Hindlimb muscle (tissue), 1 donor: Measurements from ENCODE around the gene LILRB2. TPM values are rescaled to one million over a fixed set of nuclear protein-coding genes. Genes with fewer than 3 reads are reported as not detected.
"Not testable (repeated sequence)": the region's sequence is repeated elsewhere in the genome, so short reads cannot be mapped to it uniquely, and the experiment has no call there.

Experiments
- DNase-seq: peaks from one replicate; pipeline ENCODE4 v3.0.0-alpha.2; 2013
- polyA plus RNA-seq: library from polyadenylated mRNA; unstranded; fragments of 120-200 nt; gene quantifications from one replicate; pipeline ENCODE4 v1.2.1, GENCODE V29; 2013; ENCODE audit not compliant: insufficient read length

LILRB2 gene
- polyA plus RNA-seq, 1 donor, result 2.7 TPM

- not testable (repeated sequence) for DNase-seq
Measured at GRCh38 chr19:54271587-54271986, 9.3 kb downstream of the LILRB2 start.

GRCh38 chr19:54271106-54271505 is 9.8 kb downstream of the LILRB2 start:
- DNase-seq, result no peak

GRCh38 chr19:54268936-54269335 is 12.0 kb downstream of the LILRB2 start:
- DNase-seq, result no peak

- peak; percentile 36 for DNase-seq
Measured at GRCh38 chr19:54266133-54266532, 14.8 kb downstream of the LILRB2 start.

GRCh38 chr19:54262470-54262869 is 18.4 kb downstream of the LILRB2 start:
- DNase-seq, result no peak

DNA sequence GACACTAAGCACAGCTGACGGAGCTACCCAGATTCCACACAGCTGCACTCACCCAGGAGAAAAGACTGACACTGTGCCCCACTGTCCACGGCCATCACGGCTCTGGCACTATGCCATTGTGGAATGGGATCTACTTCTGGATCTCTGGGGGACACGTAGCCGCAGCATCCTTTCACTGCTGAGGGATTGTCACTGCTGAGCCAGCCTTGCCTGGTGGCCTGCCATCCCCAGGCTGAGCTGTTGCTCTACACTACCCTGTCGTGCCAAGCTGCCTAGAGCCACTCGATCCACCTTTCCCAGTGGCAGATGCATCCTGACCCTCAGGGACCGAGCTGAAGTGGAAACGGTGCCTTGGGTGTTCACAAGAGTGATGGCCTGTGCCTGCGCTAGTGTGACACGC is 18.8 kb downstream of the LILRB2 start:
- DNase-seq, result no peak

DNA sequence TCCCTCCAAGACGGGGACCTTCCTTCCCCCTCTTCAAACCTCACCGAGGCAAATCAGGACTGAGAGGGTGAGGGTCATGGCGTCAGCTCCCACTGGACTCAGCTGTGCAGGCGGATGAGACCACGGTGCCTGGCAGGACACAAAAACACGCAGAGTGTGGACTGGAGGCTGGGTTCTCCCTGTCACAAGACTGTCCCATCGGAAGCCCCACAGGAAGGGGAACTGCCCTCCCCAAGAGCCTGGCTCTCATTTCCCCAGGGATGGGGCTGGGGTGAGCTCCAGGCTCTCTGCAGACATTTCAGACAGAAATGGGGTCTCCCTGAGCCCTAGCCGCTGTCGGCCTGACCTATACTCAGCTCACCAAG is 23.8 kb downstream of the LILRB2 start, which contains the start of gene LILRB5:
LILRB5 (minus strand) TSS at position 158 of the 365 bp plus-strand sequence; CDS start at position 78, 80 bp downstream.
- no peak for DNase-seq

DNA sequence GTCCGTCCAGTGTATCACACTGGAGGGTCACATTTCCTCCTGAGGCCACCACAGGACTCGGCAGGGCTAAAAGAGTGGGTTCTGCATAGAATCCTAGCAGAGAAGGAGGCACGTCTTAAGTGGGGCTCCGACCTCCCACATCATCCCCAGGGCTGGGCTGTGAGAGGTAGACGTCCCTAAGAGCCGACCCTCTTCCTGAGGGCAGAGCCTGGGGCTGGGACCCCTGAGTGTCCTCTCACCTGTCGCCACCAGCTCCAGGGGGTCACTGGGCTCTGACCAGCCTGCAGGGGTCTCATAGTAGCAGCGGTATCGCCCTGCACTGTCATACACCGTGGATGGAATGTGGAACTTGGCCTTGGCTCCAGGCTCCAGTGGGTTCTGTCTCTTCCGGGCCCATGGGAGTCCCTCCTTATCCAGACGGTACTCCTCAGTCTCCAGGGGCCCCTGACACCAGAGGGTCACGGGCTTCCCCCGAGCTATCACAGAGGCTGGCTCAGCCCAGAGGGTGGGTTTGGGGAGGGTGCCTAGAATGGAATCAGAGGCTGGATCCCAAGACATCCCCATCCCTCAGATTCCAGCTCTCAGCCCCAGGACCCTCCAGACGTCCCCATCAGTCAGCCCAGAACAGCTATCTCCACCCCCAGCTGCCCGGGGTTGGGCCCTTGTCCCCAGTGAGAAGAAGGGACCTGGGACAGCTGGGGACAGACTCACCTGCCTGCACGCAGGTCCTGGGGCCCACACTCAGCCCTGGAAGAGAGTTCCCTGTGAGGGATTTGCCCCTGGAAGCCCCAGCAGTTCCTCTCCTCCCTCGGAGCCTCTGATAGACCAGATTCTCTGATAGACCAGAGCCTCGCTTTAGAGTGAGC is 24.4 kb downstream of the LILRB2 start:
- no peak for DNase-seq

GRCh38 chr19:54255105-54255775 is 25.7 kb downstream of the LILRB2 start:
- DNase-seq, result no peak

- no peak for DNase-seq
Measured at GRCh38 chr19:54254195-54254906, 26.6 kb downstream of the LILRB2 start.

DNA sequence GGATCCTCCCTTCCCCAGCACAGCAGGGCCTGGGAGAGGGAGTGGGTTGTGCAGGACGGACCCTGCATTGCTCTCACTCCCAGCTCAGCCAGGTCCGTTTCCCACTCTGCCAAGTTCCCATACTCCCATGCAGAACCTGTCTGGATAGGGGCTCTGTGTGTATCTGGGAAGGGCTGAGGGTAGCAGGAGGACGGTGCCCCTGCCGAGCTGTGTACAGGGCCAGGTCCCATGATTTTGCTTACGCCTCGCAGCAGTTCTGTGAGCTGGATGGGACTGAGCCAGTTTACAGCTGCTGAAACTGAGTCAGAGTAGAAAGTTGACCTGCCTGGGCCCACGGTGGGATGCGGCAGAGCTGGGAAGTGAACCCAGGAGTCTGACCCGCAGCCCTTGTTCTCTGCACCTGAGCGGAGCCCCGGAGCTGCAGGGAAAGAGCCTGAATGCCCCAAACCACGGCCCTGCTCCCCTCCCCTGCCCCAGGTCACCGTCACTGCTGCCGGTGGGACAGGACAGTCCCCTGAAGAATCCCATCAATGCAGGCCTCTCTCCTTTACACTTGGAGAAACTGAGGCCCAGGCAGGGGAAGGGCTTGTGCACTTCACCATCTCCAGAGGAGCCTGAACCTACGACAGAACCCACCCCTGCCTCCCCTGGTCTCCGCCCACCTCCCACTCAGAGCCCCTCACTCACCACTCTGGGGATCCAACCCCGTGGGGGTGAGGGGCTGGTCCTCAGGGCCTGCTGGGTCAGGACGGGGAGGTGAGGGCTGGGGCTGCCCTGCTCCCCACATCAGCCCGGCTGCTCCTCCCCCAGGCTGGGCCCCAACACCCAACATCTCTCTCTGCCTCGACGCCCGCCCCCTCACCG is 27.3 kb downstream of the LILRB2 start:
- DNase-seq, result no peak

GRCh38 chr19:54252845-54253244 is 28.1 kb downstream of the LILRB2 start:
- DNase-seq, result no peak

DNA sequence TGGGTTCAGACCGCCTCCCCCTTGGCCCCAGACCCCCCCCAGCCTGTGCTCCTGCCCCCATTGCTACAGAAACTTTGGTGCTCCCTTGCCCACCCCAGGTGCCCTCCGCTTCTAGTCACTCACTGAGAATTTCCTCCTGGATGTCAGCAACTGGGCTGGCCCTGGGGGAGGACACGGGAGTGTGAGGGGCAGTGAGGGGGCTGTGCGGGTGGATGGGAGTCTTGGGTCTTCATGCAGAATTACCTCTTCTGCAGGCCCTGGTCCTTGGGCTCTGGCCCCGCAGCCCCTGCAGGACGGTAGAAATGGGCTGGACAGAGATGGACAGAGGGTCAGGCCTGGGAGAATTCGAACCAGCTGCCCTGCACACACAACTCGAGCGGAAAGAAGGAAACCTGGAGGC is 28.7 kb downstream of the LILRB2 start:
- DNase-seq, result no peak

GRCh38 chr19:54248016-54248601 is 32.8 kb downstream of the LILRB2 start:
- DNase-seq, result peak; percentile 23

GRCh38 chr19:54247106-54247930 is 33.6 kb downstream of the LILRB2 start:
- no peak for DNase-seq

DNA sequence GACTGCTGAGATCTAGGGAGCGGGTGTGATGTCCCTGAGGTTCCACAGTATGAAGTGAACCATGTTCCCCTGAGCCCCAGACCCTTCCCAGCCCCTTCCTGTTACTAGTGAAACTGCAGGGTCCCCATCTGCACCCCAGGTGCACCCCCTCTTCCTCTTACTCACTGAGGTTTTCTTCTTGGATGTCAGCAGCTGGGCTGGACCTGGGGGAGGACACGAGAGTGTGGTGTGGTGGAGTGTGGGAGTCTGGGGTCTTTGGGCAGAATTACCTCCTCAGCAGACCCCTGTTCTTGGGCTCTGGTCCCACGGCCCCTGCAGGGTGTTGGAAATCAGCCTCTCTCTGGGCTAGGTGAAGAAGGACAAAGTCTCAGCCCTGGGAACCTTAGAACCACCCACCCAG is 35.0 kb downstream of the LILRB2 start:
- no peak for DNase-seq

GRCh38 chr19:54243809-54244208 is 37.1 kb downstream of the LILRB2 start:
- DNase-seq, result not testable (repeated sequence)

- DNase-seq, result not testable (repeated sequence)
Measured at GRCh38 chr19:54242646-54243045, 38.3 kb downstream of the LILRB2 start, which contains the start of gene LILRA6. Gene LILRA6, minus strand, starts transcription at chr19:54242790.

DNA sequence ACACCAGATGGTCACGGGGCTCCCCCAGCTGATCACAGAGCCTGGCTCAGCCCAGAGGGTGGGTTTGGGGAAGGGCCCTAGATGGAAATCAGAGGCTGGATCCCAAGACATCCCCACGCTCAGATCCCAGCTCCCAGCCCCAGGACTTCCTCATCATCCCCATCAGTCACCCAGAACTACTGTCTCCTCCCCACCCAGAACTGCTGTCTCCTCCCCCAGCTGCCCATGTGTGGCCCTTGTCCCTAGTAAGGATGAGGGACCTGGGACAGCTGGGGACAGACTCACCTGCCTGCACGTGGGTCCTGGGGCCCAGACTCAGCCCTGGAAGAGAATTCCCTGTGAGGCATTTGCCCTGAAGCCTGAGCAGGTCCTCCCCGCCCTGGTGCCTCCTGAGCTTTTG is 38.7 kb downstream of the LILRB2 start:
- not testable (repeated sequence) for DNase-seq
